C4-2B (cell line): Measurements from ENCODE around the gene RPL35A.
A peak's percentile ranks its signal among the peaks of the same experiment; 100 is the strongest.
"Not testable (repeated sequence)": the region's sequence is repeated elsewhere in the genome, so short reads cannot be mapped to it uniquely, and the experiment has no call there.

Experiments
- H3K27ac ChIP-seq: fragments of 450-650 bp; 2 replicates; pipeline ENCODE4 v1.5.1; 2017
- CTCF ChIP-seq: fragments of 450-650 bp; conservative IDR thresholded peaks from 2 replicates; pipeline ENCODE4 v1.5.1; 2017; ENCODE audit warnings: mild to moderate bottlenecking
- ZFX ChIP-seq: fragments of 450-650 bp; IDR thresholded peaks from 2 replicates; pipeline ENCODE4 v1.6.1; 2017

The RPL35A gene

GRCh38 chr3:197949778-197950676 is at the start of gene RPL35A:
TSS of gene RPL35A (plus strand) at chr3:197950190. CDS start at chr3:197950968, 778 bp downstream.
- peak within 1 kb of the TSS; percentile 89 for H3K27ac ChIP-seq

GRCh38 chr3:197901626-197902025 is 48.4 kb upstream of the RPL35A start:
- H3K27ac ChIP-seq, result no peak overlapping the region
- TF ChIP-seq ZFX, result no peak

More at GRCh38 chr3:197949778-197950676, at the start of gene RPL35A:
- TF ChIP-seq CTCF (no peak), ZFX (peak; percentile 71; the same call in 1 of the 2 replicates)

- peak; percentile 99 for TF ChIP-seq CTCF
- no peak for TF ChIP-seq ZFX
- no peak overlapping the region for H3K27ac ChIP-seq
Observed at GRCh38 chr3:197906023-197906849, 43.8 kb upstream of the RPL35A start.

GRCh38 chr3:197906850-197907187 is 43.2 kb upstream of the RPL35A start:
- H3K27ac ChIP-seq, result no peak overlapping the region

GRCh38 chr3:197907196-197907595 is 42.8 kb upstream of the RPL35A start:
- H3K27ac ChIP-seq, result no peak overlapping the region
- TF ChIP-seq CTCF (no peak), ZFX (no peak)

More at GRCh38 chr3:197906850-197907187, 43.2 kb upstream of the RPL35A start:
- TF ChIP-seq CTCF, result no peak
- TF ChIP-seq ZFX, result no peak

GRCh38 chr3:197908550-197908949 is 41.4 kb upstream of the RPL35A start:
- H3K27ac ChIP-seq, result not testable (repeated sequence)

- TF ChIP-seq ZFX (no peak), CTCF (no peak)
- H3K27ac ChIP-seq, result no peak overlapping the region
Observed at GRCh38 chr3:197908957-197909701, 40.9 kb upstream of the RPL35A start.
